Left ventricle myocardium superior (tissue), 1 donor: ENCODE measurements around the gene CCDC74A. TPM values are rescaled to one million over a fixed set of nuclear protein-coding genes. Genes with fewer than 3 reads are reported as not detected.

Source experiments
- microRNA-seq: library from miRNA; unstranded; fragments of <30 nt; microRNA quantifications from one replicate; pipeline ENCODE4 v1.2.0, GENCODE V29; 2020; ENCODE audit warnings: borderline number of aligned reads
- total RNA-seq: library from RNA; stranded (reverse); fragmentation: NEBNext Ultra II Directional; extraction: Animal tissue kit (Norgen Biotek cat#: 25700); gene quantifications from one replicate; pipeline ENCODE4 v1.2.1, GENCODE V29; 2021
- donor health status: DM: no; HTN: yes; CAD: no; lungs with severe emphysema.

The CCDC74A gene
- total RNA-seq, 1 donor from 2014 or later, result 1.0 TPM

Small RNA genes within 50 kb of the gene (microRNA-seq; reads per million reads assigned to microRNA genes)
- not detected for gene MIR4784

Other genes starting within 250 kb of the CCDC74A start
- 0.07 TPM for gene RAB6D, start 163.7 kb upstream of the CCDC74A start, total RNA-seq
- 100 TPM for gene TUBA3D, start 51.8 kb upstream of the CCDC74A start, total RNA-seq
- 370 TPM for gene MZT2A, start 35.5 kb upstream of the CCDC74A start, total RNA-seq